Colonic mucosa (tissue), 4 donors: ENCODE results near the gene ARFGAP3. TPM values are rescaled to one million over a fixed set of nuclear protein-coding genes. Genes with fewer than 3 reads are reported as not detected.

Experiments
- DNase-seq: peaks from one replicate; pipeline ENCODE4 v3.0.0-alpha.2; 2020
- H3K27ac ChIP-seq: fragments of 200-600 bp; one replicate; pipeline ENCODE4 v1.8.0; 2021
- H3K27me3 ChIP-seq: fragments of 200-600 bp; one replicate; pipeline ENCODE4 v1.8.0; 2021
- H3K36me3 ChIP-seq: fragments of 200-600 bp; one replicate; pipeline ENCODE4 v1.8.0; 2021
- H3K4me1 ChIP-seq: fragments of 200-600 bp; one replicate; pipeline ENCODE4 v1.8.0; 2021; ENCODE audit warnings: mild to moderate bottlenecking
- H3K4me3 ChIP-seq: fragments of 200-600 bp; one replicate; pipeline ENCODE4 v1.8.0; 2021
- H3K9ac ChIP-seq, 2 donors: one replicate each; pipeline ENCODE4 v1.7.0; 2013; ENCODE audit warnings: control low read depth in 2 of 2, low read depth in 2 of 2, low read length in 2 of 2
- H3K9me3 ChIP-seq: fragments of 200-600 bp; one replicate; pipeline ENCODE4 v1.8.0; 2021
- CTCF ChIP-seq: fragments of 200-600 bp; IDR thresholded peaks from one replicate; pipeline ENCODE4 v1.8.0; 2022; ENCODE audit warnings: antibody characterized with exemption, mild to moderate bottlenecking
- intact Hi-C: fragments of 100-400 bp; cut with DNase I; formaldehyde crosslinking; loops from one replicate; pipeline ENCODE4 v1.14.1; 2022
- total RNA-seq, 2 donors: library from RNA; stranded (reverse); fragmentation: NEBNext Ultra II Directional in 1 of 2; extraction: Animal tissue kit (Norgen Biotek cat#: 25700) in 1 of 2; gene quantifications; one replicate each; pipeline ENCODE4 v1.2.1, GENCODE V29; 2021
- donor health status: healthy.
- donor health status: DM: no; HTN: no; CAD: no.
- donor health status: DM: no; HTN: no; CAD: no.

ARFGAP3 gene
- total RNA-seq, 2 donors from 2014 or later: 29.4 to 47.7 TPM

- H3K9me3 ChIP-seq: no peaks in the 10 kb centered on the region
- no peak for TF ChIP-seq CTCF
- H3K36me3 ChIP-seq: no peaks in the 10 kb centered on the region
- no peaks in the 10 kb centered on the region for H3K27me3 ChIP-seq
- H3K4me1 ChIP-seq: no peaks in the 10 kb centered on the region
- no peak overlapping the region for H3K9ac ChIP-seq
- H3K27ac ChIP-seq: no peak overlapping the region
- H3K4me3 ChIP-seq: no peak overlapping the region
- DNase-seq: no peak
- intact Hi-C loops: no loop called here
These were observed 57.3 kb downstream of the ARFGAP3 start for GRCh38 chr22:42799461-42800405.

GRCh38 chr22:42799061-42799460 lies 58.0 kb downstream of the ARFGAP3 start:
- no peak for DNase-seq
- intact Hi-C loops: no loop called here
- Histone ChIP-seq H3K36me3 (no peaks in the 10 kb centered on the region), H3K27ac (no peak overlapping the region), H3K9me3 (no peaks in the 10 kb centered on the region), H3K4me1 (no peaks in the 10 kb centered on the region), H3K4me3 (no peak overlapping the region), H3K9ac (no peak overlapping the region), H3K27me3 (no peaks in the 10 kb centered on the region)
- no peak for TF ChIP-seq CTCF

GRCh38 chr22:42797011-42797410 lies 60.1 kb downstream of the ARFGAP3 start:
- no peak overlapping the region for H3K27ac ChIP-seq
- H3K4me3 ChIP-seq: no peak overlapping the region
- H3K36me3 ChIP-seq: no peaks in the 10 kb centered on the region
- no peaks in the 10 kb centered on the region for H3K27me3 ChIP-seq
- no peak for TF ChIP-seq CTCF
- intact Hi-C loops: no loop called here
- H3K9ac ChIP-seq: no peak overlapping the region
- H3K9me3 ChIP-seq: no peaks in the 10 kb centered on the region
- DNase-seq: no peak
- no peaks in the 10 kb centered on the region for H3K4me1 ChIP-seq

- H3K4me3 ChIP-seq: no peak overlapping the region
- no peak for TF ChIP-seq CTCF
- no peak overlapping the region for H3K27ac ChIP-seq
- H3K27me3 ChIP-seq: no peaks in the 10 kb centered on the region
- no peaks in the 10 kb centered on the region for H3K9me3 ChIP-seq
- DNase-seq: no peak
- no peak overlapping the region for H3K9ac ChIP-seq
- intact Hi-C loops: no loop called here
- no peaks in the 10 kb centered on the region for H3K36me3 ChIP-seq
- no peaks in the 10 kb centered on the region for H3K4me1 ChIP-seq
These were observed 61.0 kb downstream of the ARFGAP3 start for GRCh38 chr22:42796081-42796480.

GRCh38 chr22:42794551-42795510 lies 62.2 kb downstream of the ARFGAP3 start:
- H3K27ac ChIP-seq: no peak overlapping the region
- no peak for TF ChIP-seq CTCF
- no peak for DNase-seq

More at GRCh38 chr22:42794551-42795510, 62.2 kb downstream of the ARFGAP3 start:
- H3K4me3 ChIP-seq: no peak overlapping the region
- H3K36me3 ChIP-seq: no peaks in the 10 kb centered on the region
- no peaks in the 10 kb centered on the region for H3K27me3 ChIP-seq
- intact Hi-C loops: no loop called here
- no peaks in the 10 kb centered on the region for H3K4me1 ChIP-seq
- H3K9me3 ChIP-seq: no peaks in the 10 kb centered on the region
- H3K9ac ChIP-seq: no peak overlapping the region
